ENCODE results near the gene CHSY1. TPM values are rescaled to one million over a fixed set of nuclear protein-coding genes. Genes with fewer than 3 reads are reported as not detected.

CHSY1 gene
- total RNA-seq, 1 donor from 2014 or later = 47.0 TPM

GRCh38 chr15:101152914-101153313 lies 98.9 kb downstream of the CHSY1 start:
- DNase-seq (ENCODE audit: low spot score) = no peak

- no peak for DNase-seq (ENCODE audit: low spot score)
Observed at GRCh38 chr15:101151288-101151687, 100.6 kb downstream of the CHSY1 start.

- no peak for DNase-seq (ENCODE audit: low spot score)
Observed at GRCh38 chr15:101150723-101151040, 101.2 kb downstream of the CHSY1 start.

DNA sequence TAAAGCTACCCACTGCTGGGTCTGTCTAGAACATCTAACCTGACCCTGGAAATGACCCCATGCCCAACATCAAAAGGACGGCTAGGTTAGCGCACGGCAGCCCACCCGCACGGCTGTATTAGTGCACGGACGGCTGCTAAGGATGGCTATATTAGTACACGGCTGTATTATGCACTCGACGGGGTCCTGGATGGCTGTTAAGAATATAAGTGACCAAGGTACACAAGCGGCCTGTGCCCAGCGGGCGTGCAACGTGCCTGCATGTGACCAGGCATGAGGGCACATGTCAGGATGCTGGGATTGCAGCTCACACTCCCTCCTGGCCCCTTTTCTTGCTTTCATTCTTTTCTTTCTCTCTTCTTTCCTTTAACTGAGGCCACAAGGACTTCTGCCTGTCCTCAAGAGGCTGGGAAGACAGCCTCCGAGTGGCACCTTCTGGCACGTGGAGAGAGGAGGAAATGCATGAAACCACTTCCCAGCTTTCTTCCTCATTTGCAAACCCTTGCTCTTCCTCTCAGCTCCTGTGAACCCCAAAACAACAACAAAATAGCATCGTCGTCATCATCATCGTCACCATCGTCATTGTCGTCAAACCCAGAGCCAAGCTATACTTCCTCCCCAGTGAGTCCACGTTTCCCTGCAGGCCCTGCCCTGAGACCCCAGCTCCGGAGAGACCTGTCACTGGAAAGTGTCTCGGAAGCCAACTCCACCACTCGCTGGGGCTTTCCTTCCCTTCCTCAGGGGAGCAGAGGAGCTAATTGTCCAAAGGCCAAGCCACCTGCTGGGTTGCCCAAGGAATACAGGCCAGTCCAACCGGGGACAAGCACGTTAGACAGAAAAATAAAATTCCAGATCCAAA lies 101.8 kb downstream of the CHSY1 start:
- no peak for DNase-seq (ENCODE audit: low spot score)

- no peak for DNase-seq (ENCODE audit: low spot score)
Observed at GRCh38 chr15:101148881-101149664, 102.8 kb downstream of the CHSY1 start.

- DNase-seq (ENCODE audit: low spot score) = no peak
Observed at GRCh38 chr15:101148166-101148880, 103.5 kb downstream of the CHSY1 start.

- no peak for DNase-seq (ENCODE audit: low spot score)
Observed at GRCh38 chr15:101147181-101147580, 104.7 kb downstream of the CHSY1 start.

- no peak for DNase-seq (ENCODE audit: low spot score)
Observed at GRCh38 chr15:101146118-101146702, 105.6 kb downstream of the CHSY1 start.

DNA sequence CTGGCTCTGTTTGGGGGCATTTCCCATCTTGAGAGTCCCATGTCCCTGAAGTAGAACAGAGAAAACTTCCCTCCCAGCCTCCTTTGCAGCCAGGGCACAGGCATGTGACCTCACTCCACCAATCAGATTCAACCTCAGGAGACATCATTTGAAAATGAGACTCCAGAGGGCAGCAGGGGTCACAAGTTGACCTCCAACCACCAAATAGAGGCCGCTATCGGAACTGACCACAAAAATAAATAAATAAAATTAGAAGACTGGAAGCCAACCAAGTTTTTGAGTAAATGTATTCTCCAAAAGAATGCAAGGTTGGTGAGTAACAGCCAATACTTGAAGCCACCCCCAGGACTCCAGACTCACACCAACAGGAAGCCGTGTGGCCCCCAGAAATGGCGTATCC lies 106.5 kb downstream of the CHSY1 start:
- DNase-seq (ENCODE audit: low spot score) = no peak

GRCh38 chr15:101143321-101143720 lies 108.5 kb downstream of the CHSY1 start:
- no peak for DNase-seq (ENCODE audit: low spot score)

- DNase-seq (ENCODE audit: low spot score) = no peak
Observed at GRCh38 chr15:101142711-101143110, 109.1 kb downstream of the CHSY1 start.

GRCh38 chr15:101141926-101142527 lies 109.8 kb downstream of the CHSY1 start:
- no peak for DNase-seq (ENCODE audit: low spot score)

DNA sequence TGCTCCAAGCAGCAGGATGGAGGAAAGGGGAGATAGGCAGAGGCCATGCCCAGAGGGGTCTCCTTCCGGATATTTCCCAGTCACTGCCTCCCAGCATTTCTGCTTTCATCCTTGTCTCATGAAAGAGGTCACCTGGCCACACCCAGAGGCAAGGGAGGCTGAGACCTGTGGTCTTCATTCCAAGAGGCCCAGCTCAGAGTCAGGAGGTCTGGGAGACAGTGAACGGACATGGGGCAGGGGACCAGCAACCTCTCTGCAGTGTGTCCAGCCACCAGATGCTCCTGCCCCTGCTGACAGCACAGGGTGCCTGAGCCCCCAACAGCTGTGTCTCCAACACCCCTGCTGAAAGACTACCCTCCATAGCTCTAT lies 111.2 kb downstream of the CHSY1 start:
- DNase-seq (ENCODE audit: low spot score) = no peak

- DNase-seq (ENCODE audit: low spot score) = no peak
Observed at GRCh38 chr15:101139986-101140696, 111.7 kb downstream of the CHSY1 start.

DNA sequence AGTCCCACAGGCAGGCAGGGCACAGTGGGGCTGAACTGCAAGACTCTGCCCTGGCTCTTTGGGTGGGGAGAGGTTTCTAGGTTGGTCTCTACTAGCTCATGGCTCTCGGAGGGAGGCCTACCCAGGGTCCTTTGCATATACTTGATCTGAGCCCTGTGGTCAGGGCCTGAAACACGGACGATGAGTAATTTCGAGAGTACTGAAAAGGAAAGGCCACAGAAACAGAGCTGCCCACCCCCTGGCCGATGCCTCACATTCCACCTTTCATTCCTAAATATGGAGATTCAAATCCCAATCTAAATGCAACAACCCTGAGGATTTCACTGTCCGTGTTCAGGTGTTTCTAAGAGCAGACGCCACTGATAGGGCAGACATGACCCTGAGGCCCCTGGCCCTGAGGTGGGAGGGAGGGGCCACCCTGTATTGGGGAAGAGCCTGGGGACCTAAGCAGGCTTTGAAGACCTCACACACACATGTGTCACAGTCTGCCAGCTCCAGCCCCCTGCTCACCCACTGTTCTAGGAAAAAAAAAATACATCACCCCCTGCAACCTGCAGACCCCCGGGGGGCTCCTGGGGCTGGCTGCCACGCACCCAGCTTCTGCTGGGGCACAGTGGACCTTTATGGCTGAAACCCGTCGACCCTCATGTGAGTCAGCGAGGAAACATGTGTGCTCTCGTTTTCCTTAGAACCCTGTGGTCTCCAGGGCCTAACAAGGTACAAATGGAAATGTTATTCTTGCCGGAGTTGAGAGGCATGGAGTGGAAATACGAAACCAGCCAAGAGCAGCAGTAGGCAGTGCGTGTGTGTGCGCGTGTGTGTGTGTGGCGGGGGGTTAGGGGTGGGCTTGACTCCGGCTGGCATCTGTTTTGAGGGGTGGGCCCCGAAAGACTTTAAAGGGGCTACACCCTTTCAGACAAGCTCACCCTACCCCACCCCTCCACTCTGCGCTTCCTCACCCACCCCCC lies 112.7 kb downstream of the CHSY1 start:
- no peak for DNase-seq (ENCODE audit: low spot score)

GRCh38 chr15:101138086-101138660 lies 113.7 kb downstream of the CHSY1 start:
- DNase-seq (ENCODE audit: low spot score) = no peak

GRCh38 chr15:101137312-101137940 lies 114.4 kb downstream of the CHSY1 start:
- no peak for DNase-seq (ENCODE audit: low spot score)

GRCh38 chr15:101136381-101137268 lies 115.2 kb downstream of the CHSY1 start:
- DNase-seq (ENCODE audit: low spot score) = no peak

Data from ureter (tissue), 1 donor.